ENCODE data around the gene FOXRED2.
"Not testable (repeated sequence)": the region's sequence is repeated elsewhere in the genome, so short reads cannot be mapped to it uniquely, and the experiment has no call there.

Gene FOXRED2

DNA sequence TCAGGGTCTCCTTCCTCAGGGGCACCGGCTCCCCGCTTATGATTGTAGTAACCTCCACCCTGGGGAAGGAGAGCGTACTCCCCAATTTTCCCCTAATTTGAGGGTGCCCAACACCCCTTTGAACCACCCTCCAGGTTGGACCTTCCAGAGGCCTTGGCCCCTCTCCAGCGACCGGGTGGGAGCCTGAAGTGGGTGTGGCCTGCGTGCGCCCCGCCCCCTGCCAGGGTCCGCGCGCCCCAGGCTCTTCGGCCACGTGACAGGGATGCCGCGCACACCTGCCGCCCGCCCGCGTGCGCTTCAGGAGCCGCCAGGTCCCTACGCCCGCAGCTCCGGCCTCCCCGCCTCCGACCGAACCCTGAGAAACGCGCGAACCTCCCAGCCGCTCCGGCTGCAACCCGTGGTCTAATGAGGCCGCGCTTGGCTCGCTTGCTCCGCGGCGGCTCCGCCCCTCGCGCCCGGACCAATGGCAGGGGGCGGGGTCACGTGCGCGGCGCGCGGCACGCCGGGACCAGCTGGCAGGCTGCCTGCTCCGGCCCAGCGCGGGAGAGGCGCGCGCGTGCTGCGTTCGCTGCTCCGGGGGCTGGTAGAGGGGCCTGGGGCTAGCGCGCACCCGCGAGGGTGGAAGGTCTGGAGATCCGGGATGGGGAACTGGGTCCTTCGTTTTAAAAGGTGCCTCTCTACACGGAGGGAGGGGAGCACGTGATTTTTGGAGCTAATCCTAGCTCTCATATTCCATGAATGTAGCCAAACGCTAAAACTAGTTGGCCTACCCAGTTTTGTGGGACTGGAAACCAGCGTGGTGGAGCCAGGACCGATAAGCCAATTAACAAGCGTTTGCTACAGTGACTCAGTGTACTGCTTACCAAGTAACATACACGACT is at the start of gene FOXRED2:
Gene FOXRED2, minus strand, starts transcription at position 404 of the 881 bp plus-strand sequence. CDS start 618 bp downstream, outside the sequence.
- DNase-seq, result peak; percentile 82

DNA sequence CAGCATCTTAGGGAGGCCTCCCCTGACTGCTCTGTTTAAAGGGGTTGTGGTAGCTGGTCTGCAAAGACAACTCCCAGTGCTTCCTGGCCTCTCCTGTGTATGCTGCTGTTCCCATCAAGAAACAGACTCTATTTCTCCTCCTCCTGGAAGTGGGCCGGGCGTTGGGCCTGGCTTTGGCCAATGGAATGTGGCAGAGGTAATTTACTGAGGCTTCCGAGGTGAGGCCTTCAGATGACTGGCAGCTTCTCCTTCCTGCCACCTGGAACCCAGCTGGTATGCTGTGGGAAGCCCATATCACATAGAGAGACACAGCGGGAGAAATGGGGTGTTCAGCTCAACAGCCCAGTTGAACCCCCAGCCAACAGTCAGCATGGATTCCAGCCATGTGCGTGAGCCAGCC is 47.3 kb upstream of the FOXRED2 start:
- DNase-seq, result no peak

DNA sequence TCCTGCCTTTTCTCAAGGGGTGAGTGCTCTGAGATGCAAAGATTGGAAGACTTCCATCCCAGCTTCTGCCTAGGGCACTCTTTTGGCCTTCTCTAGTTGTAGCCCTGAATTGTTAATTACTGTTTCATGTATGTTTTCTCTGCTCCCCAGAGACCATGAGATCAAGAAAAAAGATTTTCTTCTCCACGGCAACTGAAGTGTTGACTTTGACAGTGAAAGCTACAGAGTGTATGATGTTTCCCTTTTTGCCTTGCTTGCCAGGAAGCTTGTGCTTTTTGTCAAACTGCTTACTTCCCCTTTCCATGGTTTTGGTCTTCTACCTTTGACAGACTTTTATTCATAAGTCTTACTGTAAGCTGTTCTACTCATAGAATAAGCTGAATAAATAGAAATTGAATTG is 45.4 kb upstream of the FOXRED2 start:
- DNase-seq, result no peak

DNA sequence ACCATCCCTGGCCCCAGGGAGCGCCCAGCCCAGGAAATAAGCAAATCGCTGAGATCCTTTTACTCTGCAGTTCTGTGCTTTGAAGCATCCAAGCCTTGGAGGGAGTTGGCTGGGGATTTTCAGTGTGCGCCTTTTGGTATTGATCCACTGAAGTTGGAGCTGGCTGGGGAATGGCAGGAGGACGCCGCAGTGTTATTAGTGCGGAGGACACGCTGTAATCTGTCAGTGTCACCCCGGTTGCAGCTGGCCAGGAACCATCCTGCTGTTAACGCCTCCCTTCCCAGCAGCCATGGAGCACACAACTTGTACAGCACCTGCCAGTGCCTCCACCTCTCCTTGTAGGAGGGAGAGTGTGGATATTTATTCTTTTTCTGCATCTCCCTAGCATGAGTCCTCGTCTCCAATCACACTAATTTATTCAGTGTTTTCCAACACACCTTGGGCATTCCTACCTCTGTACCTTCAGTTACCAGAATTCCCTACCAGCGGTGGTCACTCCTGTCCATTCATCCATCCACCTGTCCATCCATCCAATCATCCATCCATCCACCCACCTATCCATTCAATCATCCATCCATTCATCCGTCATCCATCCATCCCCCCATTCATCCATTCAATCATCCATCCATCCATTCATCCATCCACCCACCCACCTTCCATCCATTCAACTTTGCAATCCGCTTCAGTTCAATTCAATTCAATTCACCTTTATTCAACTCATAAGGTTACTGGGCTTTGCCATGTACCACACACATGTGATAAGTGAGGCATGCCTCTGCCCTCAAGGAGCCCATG is 44.1 kb upstream of the FOXRED2 start:
- DNase-seq, result no peak

- DNase-seq, result no peak
These were observed 42.2 kb upstream of the FOXRED2 start for GRCh38 chr22:36549033-36549432.

GRCh38 chr22:36548606-36549005 is 41.8 kb upstream of the FOXRED2 start:
- DNase-seq, result no peak

- DNase-seq, result peak; percentile 43
These were observed 40.1 kb upstream of the FOXRED2 start for GRCh38 chr22:36546932-36547331.

- DNase-seq, result no peak
These were observed 39.4 kb upstream of the FOXRED2 start for GRCh38 chr22:36546092-36546804.

DNA sequence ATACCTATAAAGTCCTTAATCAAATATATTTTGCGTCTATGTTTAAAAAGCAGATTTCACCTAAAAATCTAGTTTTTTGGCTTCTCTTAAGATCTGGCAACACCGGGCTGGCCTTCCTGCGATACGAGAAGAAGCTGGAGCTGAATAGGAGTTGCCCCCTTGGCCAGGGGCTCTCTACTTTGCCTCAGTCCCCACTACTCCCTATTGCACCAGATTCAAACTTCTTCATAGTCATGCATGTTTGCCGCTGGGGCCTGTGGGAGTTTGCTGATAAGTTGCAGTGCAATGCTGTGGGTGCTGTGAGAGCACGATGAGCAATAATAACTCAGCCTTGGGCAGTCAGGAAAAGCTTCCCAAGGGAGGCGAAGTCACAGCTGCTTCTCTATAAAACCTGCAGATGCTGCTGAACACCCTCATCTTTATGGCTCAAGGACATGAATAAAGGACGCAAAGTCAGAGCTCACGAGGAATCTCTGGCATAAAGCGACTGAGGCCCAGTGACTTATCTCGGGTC is 37.3 kb upstream of the FOXRED2 start:
- peak; percentile 20 for DNase-seq

DNA sequence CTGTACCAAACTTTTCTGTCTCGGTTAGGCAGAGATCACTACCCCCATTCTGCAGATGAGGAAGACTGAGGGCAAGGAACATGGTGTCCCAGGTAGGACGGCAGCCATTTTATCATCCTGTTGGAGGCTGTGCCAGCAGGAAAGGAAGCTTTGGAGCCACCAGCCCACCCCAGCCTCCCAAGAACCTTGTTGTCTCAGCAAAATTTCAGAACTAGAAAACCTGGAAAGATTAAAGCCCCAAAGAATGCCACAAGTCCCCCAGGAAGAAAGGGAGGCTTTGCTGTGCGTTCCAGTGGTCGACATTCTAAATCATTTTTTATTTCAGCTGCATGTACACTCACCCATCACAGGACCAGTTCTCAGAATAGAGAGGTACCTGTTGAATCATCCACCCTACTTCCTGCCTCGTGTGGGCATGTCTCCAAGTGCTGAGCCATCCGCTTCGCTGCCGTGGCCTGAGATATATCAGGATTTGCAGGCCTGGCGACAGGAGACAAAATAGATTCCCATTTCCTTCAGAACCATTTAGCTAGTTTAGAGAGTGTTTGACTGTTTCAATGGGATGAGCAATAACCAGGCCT is 35.1 kb upstream of the FOXRED2 start:
- peak; percentile 79 for DNase-seq

DNA sequence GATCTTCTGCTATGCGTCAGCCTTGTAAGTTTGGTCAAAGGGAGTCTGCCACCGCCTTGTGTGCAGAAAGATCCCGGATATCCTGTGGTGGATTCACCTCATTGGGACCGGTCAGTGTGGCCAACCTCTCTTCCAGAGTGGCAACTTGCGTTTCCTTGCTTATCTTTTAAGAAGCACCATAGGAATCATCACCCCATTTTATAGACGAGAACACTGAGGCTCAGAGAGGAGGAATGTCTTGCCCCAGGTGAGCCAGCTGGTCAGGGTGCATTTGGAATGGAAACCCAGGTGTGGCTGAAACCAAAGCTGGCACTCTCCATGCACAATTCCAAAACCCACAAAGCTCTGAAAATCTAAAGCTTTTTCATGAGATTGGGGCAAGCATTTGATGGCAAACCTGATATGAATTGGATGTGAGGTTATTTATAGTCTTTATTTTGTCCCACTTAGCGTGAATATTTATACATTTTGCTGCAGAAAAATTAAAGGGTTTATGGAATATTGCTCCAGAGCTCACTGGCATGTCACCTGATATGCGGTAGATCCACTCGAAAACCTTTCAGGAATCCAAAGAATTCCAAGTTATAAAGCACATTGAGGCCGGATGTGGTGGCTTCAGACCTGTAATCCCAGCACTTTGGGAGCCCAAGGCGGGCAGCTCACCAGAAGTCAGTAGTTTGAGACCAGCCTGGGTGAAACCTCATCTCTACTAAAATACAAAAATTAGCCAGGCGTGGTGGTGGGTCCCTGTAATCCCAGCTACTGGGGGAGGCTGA is 34.2 kb upstream of the FOXRED2 start:
- DNase-seq, result no peak

GRCh38 chr22:36538529-36538928 is 31.7 kb upstream of the FOXRED2 start:
- DNase-seq, result no peak

GRCh38 chr22:36536717-36537116 is 29.9 kb upstream of the FOXRED2 start:
- no peak for DNase-seq

- DNase-seq, result not testable (repeated sequence)
These were observed 26.5 kb upstream of the FOXRED2 start for GRCh38 chr22:36533320-36533719.

- DNase-seq, result no peak
These were observed 25.6 kb upstream of the FOXRED2 start for GRCh38 chr22:36532466-36532865.

- DNase-seq, result peak; percentile 98
These were observed 22.2 kb upstream of the FOXRED2 start, which contains the start of gene EIF3D for GRCh38 chr22:36528795-36529751. Gene EIF3D, minus strand, starts transcription at chr22:36529166. Its CDS starts 3,045 bp downstream, at chr22:36526121.

DNA sequence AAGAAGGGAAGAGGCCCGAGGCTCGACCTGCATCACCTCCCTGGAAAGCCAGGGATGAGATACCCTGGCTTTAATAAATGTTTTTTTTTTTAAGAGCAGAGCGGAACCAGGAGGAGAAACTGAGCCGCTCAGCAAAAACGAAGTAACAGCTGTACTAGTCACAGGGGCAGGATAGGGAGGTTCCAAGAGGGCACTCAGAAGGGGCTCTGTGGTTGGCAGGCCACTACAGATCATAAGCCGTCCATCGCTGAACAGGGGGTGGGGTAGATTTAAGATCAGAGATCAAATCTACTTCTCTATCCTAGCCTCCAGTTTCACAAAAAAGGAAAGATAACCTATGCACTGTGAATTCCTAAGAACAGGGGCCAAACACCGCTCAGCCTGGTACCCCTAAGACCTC is 21.5 kb upstream of the FOXRED2 start:
- DNase-seq, result no peak

GRCh38 chr22:36522662-36523061 is 15.8 kb upstream of the FOXRED2 start:
- no peak for DNase-seq

GRCh38 chr22:36520423-36520822 is 13.6 kb upstream of the FOXRED2 start:
- no peak for DNase-seq

- DNase-seq, result not testable (repeated sequence)
These were observed 13.1 kb upstream of the FOXRED2 start for GRCh38 chr22:36519906-36520305.

Data from T1000 (cell line).